Measurements from ENCODE around the gene KDM4B.

Gene KDM4B

DNA sequence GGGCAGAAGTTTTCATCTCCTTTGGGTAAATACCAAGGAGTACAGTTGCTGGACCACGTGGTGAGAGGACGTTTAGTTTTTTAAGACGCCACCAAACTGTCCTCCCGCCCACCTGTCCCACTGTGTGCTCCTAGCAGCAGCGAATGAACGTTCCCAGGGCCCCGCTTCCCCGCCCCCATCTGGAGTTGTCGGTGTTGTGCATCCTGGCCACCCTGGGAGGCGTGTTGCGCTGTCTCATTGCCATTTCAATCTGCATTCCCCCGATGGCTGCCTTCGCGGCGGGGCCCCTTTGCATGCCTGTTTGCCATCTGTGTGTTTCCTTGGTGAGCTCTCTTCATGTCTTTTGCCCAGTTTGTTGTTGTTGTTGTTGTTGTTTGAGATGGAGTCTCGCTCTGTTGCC lies 76.1 kb downstream of the KDM4B start:
- DNase-seq (ENCODE audit: extremely low read depth, low read depth), result no peak
- TF ChIP-seq, protein P1, sequence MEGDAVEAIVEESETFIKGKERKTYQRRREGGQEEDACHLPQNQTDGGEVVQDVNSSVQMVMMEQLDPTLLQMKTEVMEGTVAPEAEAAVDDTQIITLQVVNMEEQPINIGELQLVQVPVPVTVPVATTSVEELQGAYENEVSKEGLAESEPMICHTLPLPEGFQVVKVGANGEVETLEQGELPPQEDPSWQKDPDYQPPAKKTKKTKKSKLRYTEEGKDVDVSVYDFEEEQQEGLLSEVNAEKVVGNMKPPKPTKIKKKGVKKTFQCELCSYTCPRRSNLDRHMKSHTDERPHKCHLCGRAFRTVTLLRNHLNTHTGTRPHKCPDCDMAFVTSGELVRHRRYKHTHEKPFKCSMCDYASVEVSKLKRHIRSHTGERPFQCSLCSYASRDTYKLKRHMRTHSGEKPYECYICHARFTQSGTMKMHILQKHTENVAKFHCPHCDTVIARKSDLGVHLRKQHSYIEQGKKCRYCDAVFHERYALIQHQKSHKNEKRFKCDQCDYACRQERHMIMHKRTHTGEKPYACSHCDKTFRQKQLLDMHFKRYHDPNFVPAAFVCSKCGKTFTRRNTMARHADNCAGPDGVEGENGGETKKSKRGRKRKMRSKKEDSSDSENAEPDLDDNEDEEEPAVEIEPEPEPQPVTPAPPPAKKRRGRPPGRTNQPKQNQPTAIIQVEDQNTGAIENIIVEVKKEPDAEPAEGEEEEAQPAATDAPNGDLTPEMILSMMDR (IDR thresholded peaks at IDR 0.05; ENCODE audit: low read depth, low read length), result no peak

DNA sequence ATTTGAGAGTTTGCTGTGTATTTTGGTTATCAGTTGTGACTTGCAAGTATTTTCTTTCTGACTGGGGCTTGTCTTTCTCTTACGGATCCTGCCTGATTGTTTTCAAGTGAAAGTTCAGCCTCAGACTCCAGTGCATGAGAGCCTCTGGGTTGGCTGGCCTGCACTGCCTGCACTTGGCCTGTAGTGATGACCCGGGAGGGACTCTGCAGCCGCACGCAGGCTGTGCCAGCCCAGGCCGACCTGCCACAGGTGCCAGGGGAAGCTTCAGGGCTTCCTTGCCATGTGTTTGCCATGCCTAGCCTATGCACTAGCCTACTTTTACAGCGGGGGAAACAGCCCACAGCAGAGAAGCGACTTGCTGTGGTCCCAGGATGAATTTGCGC lies 77.0 kb downstream of the KDM4B start:
- TF ChIP-seq, protein P1 (IDR thresholded peaks at IDR 0.05; ENCODE audit: low read depth, low read length), result no peak
- DNase-seq (ENCODE audit: extremely low read depth, low read depth), result no peak

DNA sequence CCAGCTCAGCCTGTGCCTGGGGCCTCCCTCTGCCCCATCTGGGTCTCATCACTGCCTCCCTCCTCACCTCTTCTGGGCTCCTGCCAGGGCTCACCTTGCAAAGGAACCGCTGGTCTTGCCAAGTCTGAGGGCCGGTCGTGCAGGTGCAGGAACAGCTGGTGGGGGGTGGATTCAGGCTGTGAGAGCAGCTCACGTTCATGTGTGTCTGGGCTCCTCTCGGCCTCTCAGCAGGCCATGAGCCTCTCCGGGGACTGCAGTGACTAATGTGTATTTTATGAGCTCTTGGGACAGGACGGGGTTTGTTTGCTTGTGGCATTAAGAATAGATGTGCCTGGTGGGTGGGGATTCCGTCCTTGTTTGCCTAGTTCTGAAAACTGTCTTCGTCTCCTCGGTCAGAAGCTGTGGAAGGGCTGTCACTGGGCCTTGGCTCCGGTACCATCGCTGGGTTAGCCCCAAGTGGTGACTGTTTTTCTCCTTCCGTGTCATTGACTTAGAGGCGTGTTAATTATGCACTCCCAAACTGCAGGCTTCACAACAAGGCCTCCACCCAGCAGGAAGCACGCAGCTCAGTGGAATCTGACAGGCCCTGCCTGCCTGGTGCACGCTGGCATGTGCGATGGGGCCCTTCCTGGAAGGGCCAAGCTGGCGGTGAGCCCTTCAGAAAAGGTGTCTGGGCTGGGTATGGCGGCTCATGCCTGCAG lies 77.6 kb downstream of the KDM4B start:
- TF ChIP-seq, protein P1 (IDR thresholded peaks at IDR 0.05; ENCODE audit: low read depth, low read length), result no peak

DNA sequence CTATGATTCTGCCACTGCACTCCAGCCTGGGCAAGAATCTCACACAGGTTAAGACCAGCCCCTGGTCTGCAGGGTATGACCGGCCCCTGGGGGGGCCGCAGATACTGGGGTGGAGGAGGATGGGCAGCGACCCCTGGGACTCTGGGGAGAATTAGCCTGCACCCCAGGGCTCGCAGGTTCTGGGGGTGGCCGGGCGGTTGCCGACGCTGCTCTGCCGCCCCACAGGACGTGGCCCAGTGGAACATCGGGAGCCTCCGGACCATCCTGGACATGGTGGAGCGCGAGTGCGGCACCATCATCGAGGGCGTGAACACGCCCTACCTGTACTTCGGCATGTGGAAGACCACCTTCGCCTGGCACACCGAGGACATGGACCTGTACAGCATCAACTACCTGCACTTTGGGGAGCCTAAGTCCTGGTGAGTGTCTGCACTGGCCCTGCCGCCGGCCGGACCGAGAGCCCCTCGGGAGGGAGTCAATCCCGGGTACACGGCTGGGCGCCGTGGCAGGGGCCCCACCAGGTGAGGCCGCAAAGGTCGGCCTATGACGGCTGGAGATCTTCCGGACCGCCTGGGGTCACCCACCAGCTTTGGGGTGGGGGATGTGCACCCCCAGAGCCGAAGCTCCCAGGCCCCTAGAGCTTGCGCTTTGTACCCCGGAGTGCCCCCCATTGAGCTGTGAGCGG lies 78.5 kb downstream of the KDM4B start:
- TF ChIP-seq, protein P1 (IDR thresholded peaks at IDR 0.05; ENCODE audit: low read depth, low read length), result no peak
- no peak for DNase-seq (ENCODE audit: extremely low read depth, low read depth)

More for the DNA sequence above, 77.6 kb downstream of the KDM4B start:
- DNase-seq (ENCODE audit: extremely low read depth, low read depth), result no peak

DNA sequence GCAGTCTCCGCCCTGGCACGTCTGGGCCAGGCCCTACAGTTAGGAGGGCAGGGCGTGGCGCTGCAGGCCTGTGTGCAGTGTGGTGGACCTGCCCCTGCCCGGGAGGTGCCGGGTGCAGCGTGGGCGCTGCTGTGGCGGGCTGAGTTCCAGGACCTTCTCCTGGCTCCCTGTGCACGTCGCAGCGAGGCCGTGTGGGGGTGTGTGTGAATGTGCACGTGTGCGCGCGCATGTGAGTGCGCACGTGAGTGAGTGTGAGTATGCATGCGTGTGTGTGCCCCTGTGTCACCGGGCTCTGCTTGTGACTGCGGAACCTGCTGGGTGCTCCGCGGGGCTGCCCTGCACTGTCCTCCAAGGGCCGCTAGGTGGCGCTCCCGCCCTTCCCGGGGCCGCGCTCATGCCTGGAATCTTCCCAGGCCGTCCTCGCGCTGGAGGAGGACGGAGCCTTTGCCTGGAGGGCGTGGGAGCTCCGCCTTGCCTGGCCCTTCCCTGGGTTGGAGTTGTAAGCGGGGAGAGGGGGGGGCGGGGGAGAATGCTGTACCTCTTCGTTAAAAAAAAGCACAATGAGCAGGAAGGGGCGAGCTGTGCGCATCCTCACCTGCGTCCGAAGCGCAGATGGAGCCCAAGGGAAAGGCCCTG lies 79.3 kb downstream of the KDM4B start:
- DNase-seq (ENCODE audit: extremely low read depth, low read depth), result peak; percentile 57
- TF ChIP-seq, protein P1 (IDR thresholded peaks at IDR 0.05; ENCODE audit: low read depth, low read length), result peak; percentile 99

DNA sequence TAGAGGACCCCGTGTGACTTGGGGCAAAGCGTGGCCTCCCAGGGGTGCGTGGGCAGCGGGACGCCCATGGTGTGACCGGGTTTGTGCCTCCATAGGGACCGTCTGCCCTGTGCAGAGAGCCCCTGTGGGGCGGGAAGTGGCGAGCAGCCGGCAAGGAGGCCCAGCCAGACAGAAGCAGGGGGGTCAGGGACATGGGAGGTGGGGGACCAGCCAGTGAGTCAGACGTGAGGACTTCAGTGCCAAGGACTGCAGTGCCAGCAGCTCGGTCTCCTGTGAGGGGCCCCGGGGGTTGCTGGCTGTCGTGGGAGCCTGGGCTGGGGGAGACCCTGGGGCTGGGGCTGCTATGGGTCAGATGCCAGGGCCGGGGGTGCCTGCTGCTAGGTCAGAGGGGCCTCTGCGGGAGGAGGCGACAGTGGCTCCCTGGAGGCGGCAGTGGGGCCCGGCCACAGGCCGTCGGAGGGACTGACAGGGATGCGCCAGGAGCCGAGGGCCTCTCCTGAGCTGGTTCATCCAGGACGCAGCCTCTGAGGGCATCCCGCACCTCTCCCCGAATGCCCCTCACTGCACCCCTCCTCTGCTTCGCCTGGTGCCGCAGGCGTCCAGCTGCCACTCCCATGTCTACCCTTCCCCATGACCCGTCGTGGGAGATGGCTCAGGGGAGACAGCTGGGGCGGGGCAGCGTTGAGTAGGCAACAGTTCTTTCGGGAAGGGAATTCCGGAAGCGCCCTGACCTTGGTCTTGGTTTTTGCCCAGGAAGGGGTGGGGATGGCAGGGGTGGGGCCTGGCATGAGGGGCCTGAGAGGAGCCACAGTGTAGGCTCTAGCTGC lies 80.0 kb downstream of the KDM4B start:
- TF ChIP-seq, protein P1 (IDR thresholded peaks at IDR 0.05; ENCODE audit: low read depth, low read length), result no peak
- DNase-seq (ENCODE audit: extremely low read depth, low read depth), result no peak

Data from AG09319 (cell line).